Epithelial cell of proximal tubule (primary cell): ENCODE data around the gene AFG3L2. TPM values are rescaled to one million over a fixed set of nuclear protein-coding genes. Genes with fewer than 3 reads are reported as not detected.

Experiments
- DNase-seq: peaks from one replicate; pipeline ENCODE4 v3.0.0-alpha.2; 2011; ENCODE audit warnings: low read depth
- H3K4me3 ChIP-seq: 2 replicates; pipeline ENCODE4 v1.5.1; 2011; ENCODE audit warnings: low read depth, mild to moderate bottlenecking, low read length
- CTCF ChIP-seq: conservative IDR thresholded peaks from 2 replicates; pipeline ENCODE4 v1.5.1; 2012; ENCODE audit warnings: low read depth, mild to moderate bottlenecking, low read length
- total RNA-seq: library from RNA; depleted of rRNA; stranded (reverse); fragments of >200 nt; gene quantifications from 2 replicates; pipeline ENCODE4 v1.2.3, GENCODE V29; 2015

The AFG3L2 gene
- total RNA-seq, 1 donor from 2014 or later = 41.3 TPM

GRCh38 chr18:12305930-12306629 is 70.9 kb downstream of the AFG3L2 start:
- H3K4me3 ChIP-seq = no peak overlapping the region
- no peak for TF ChIP-seq CTCF

GRCh38 chr18:12305211-12305610 is 71.8 kb downstream of the AFG3L2 start:
- TF ChIP-seq CTCF = no peak
- no peak for DNase-seq
- no peak overlapping the region for H3K4me3 ChIP-seq

More at GRCh38 chr18:12305930-12306629, 70.9 kb downstream of the AFG3L2 start:
- DNase-seq = no peak

GRCh38 chr18:12304351-12305210 is 72.4 kb downstream of the AFG3L2 start:
- TF ChIP-seq CTCF = no peak
- DNase-seq = no peak
- no peak overlapping the region for H3K4me3 ChIP-seq

- TF ChIP-seq CTCF = no peak
- H3K4me3 ChIP-seq = no peak overlapping the region
- no peak for DNase-seq
These were observed 74.5 kb downstream of the AFG3L2 start for GRCh38 chr18:12302391-12303147.

- no peak for DNase-seq
- no peak for TF ChIP-seq CTCF
These were observed 75.6 kb downstream of the AFG3L2 start for GRCh38 chr18:12301263-12302005.

GRCh38 chr18:12299862-12300261 is 77.2 kb downstream of the AFG3L2 start:
- no peak overlapping the region for H3K4me3 ChIP-seq
- DNase-seq = no peak
- TF ChIP-seq CTCF = no peak

More at GRCh38 chr18:12301263-12302005, 75.6 kb downstream of the AFG3L2 start:
- H3K4me3 ChIP-seq = no peak overlapping the region
